C4-2B (cell line): ENCODE results near the gene CEP97.

ENCODE experiments used
- H3K27ac ChIP-seq: fragments of 450-650 bp; 2 replicates; pipeline ENCODE4 v1.5.1; 2017
- ZFX ChIP-seq: fragments of 450-650 bp; IDR thresholded peaks from 2 replicates; pipeline ENCODE4 v1.6.1; 2017
- TF ChIP-seq, protein P1 (sequence below): fragments of 450-650 bp; conservative IDR thresholded peaks from 2 replicates; pipeline ENCODE4 v1.5.1; 2017; ENCODE audit warnings: mild to moderate bottlenecking

Gene CEP97

DNA sequence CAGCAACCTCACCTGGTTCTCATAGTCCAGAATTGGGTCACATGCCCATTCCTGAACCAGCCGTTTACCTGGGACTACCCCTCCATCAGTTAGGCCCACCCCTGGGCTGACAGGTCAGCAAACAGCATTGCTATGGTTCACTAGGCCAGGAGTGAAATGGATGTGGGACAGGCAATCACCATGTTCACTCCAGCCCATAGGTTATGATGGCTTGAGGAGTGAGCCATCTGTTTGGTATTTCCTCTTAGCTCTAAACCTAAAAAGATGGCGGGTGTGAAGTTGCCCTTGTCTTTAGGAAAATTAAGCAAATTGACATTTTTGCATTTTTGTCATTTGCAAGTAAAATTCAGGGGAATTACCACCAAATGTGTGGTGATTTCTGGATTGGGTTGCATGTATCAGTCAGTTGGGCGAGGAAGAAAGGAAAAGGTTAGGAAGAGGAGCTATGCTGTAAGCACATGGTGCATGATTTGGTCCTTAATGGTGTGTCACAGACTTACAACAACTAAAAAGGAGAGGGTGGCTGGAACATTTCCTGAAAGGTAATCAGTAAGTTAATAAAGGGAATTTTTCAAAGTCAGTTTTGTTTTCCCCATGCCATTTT is 71.8 kb downstream of the CEP97 start:
- H3K27ac ChIP-seq, result no peak overlapping the region
- TF ChIP-seq, protein P1, sequence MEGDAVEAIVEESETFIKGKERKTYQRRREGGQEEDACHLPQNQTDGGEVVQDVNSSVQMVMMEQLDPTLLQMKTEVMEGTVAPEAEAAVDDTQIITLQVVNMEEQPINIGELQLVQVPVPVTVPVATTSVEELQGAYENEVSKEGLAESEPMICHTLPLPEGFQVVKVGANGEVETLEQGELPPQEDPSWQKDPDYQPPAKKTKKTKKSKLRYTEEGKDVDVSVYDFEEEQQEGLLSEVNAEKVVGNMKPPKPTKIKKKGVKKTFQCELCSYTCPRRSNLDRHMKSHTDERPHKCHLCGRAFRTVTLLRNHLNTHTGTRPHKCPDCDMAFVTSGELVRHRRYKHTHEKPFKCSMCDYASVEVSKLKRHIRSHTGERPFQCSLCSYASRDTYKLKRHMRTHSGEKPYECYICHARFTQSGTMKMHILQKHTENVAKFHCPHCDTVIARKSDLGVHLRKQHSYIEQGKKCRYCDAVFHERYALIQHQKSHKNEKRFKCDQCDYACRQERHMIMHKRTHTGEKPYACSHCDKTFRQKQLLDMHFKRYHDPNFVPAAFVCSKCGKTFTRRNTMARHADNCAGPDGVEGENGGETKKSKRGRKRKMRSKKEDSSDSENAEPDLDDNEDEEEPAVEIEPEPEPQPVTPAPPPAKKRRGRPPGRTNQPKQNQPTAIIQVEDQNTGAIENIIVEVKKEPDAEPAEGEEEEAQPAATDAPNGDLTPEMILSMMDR, result no peak
- no peak for TF ChIP-seq ZFX

DNA sequence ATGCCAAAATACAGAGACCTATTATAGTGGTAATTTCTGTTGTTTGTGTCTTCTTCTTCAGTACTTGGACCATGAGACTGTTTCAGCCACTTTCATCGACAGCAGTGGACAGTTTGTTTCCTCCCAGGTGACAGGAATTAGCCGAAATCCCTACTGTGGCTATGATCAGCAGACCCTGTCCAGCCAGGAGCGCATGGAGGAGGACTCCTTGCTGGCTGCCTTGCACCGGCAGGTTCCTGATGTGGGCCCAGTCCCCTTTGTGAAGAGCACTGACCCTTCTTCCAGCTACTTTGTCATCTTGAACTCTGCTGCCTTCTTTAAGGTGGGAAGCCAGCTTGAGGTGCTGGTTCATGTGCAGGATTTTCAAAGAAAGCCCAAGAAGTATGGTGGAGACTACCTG is 76.8 kb downstream of the CEP97 start:
- H3K27ac ChIP-seq, result no peak overlapping the region
- no peak for TF ChIP-seq ZFX
- TF ChIP-seq, protein P1, result no peak

DNA sequence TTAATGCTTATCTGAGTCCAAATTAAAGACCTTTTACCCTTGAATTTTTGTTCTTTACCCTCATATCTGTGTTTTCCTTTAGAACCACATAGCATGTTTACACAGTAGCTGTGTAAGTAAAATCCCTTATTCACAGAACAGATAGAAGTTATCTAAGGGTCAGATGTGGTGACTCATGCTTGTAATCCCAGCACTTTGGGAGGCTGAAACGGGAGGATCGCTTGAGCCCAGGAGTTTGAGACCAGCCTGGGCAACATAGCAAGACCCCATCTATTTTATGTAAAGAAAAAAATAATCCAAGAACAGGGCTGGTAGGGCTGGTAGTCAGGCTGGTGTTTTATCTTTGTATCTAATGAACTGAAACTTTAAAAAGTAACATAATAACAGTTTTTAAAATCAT is 77.8 kb downstream of the CEP97 start:
- H3K27ac ChIP-seq, result no peak overlapping the region
- TF ChIP-seq ZFX, result no peak
- TF ChIP-seq, protein P1, result no peak

DNA sequence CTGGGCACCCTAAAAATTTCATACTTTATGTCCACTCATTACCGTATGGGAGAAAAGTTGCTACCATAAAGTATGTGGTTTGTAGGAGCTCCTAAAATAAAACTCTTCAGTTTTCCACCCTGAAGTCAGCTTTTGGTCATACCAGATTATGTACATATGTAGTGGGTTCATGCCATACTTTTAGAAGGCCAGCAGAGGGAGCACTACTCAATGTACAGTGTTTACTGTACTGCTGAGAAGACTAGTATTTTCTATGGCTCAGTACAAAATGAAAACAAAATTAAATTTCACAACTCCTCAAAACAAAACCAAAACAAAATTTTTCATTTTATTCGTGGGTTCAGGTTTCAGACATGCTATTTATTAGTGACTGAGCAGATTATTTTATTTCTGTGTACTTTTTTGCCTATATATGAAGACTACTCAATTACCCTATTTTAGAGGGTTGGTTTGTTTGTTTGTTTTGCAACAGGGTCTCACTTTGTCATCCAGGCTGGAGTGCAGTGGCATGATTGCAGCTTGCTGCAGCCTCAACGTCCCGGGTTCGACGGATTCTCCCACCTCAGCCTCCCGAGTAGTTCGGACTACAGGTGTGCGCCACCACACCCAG is 78.9 kb downstream of the CEP97 start:
- no peak overlapping the region for H3K27ac ChIP-seq
- TF ChIP-seq, protein P1, result peak; percentile 88
- TF ChIP-seq ZFX, result no peak

DNA sequence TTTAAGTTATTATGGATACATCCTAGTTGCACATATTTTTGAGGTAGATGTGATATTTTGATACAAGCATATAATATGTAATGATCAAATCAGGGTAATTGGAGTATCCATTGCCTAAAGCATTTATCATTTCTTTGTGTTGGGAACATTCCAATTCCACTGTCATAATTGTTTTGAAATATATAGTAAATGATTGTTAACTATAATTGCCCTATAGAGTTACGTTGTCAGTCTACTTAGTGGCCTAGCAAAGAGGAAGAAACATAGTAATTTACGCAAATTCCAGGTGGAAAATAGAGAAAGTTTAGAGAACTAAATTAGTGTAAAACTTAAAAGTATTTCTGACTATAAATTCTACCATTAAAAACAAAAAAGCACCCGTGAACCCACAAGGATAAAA is 79.5 kb downstream of the CEP97 start:
- H3K27ac ChIP-seq, result no peak overlapping the region
- TF ChIP-seq ZFX, result no peak

DNA sequence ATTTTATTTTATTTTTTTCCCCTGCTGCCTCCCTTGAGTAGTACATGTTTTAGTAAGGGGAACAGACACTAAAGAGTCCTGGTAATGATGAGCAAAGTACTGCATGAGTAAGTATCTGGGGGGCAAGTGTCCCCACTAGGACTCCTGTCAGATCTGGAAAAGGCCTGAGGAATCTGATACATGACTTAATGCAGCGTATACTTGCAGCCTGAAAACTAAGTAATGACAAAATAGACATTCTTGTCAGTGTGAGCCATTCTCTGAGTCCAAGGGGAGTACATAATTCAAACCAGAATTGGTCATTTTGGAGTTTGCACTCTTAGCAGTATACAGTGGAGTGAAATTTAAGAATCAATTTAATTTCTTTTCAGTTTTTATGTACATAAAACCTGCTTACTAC is 82.1 kb downstream of the CEP97 start:
- H3K27ac ChIP-seq, result no peak overlapping the region
- TF ChIP-seq ZFX, result no peak
- TF ChIP-seq, protein P1, result no peak

DNA sequence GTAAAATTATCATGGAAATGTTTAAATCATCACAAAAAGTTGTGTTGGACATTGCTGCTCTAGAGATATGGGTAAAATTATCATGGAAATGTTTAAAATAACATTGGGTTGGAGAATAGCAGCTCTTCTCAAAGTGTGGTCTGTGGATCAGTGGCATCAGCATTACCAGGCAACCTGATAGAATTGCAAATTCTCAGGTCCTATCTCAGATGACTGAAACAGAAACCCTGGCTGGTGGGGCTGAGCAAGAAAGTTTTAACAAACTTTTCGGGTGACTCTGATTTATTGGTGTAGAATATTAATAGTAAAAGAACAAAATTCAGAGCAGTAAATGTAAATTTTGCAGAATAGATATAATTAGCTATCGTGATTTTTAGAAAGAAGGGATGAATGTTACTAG is 83.5 kb downstream of the CEP97 start:
- TF ChIP-seq, protein P1, result no peak
- no peak for TF ChIP-seq ZFX
- no peak overlapping the region for H3K27ac ChIP-seq
